ENCODE data around the gene BATF3. TPM values are rescaled to one million over a fixed set of nuclear protein-coding genes. Genes with fewer than 3 reads are reported as not detected.

Gene BATF3
- total RNA-seq, 2 experiments from 2014 or later = 146 to 148 TPM

- POLR2A ChIA-PET = no interaction called here
These were observed 9.7 kb downstream of the BATF3 start for GRCh38 chr1:212689758-212690529.

GRCh38 chr1:212689196-212689725 lies 10.4 kb downstream of the BATF3 start:
- ChIA-PET POLR2A (no interaction called here), CTCF (interaction anchor here (1.3 to 2.1 kb wide), 3 partner anchors 11 to 70 kb away, joined by 4 to 13 read pairs (median 5); no protein-coding TSS in a partner anchor)

More at GRCh38 chr1:212689758-212690529, 9.7 kb downstream of the BATF3 start:
- CTCF ChIA-PET = interaction anchor here (0.8 to 2.1 kb wide), 6 partner anchors 9 to 82 kb away, joined by 3 to 13 read pairs (median 4); partner anchors contain the start of genes ATF3 and BATF3

- ChIA-PET CTCF (interaction anchor here (1.0 to 2.1 kb wide), 3 partner anchors 10 to 23 kb away, joined by 3 to 13 read pairs (median 5); no protein-coding TSS in a partner anchor), POLR2A (no interaction called here)
These were observed 11.1 kb downstream of the BATF3 start for GRCh38 chr1:212688341-212689047.

GRCh38 chr1:212687811-212688210 lies 11.8 kb downstream of the BATF3 start:
- CTCF ChIA-PET = interaction anchor here (0.6 to 1.8 kb wide), 3 partner anchors 10 to 28 kb away, joined by 3 to 5 read pairs (median 3); no protein-coding TSS in a partner anchor
- POLR2A ChIA-PET = no interaction called here

GRCh38 chr1:212686591-212686990 lies 13.0 kb downstream of the BATF3 start:
- ChIA-PET CTCF (no interaction called here), POLR2A (no interaction called here)

DNA sequence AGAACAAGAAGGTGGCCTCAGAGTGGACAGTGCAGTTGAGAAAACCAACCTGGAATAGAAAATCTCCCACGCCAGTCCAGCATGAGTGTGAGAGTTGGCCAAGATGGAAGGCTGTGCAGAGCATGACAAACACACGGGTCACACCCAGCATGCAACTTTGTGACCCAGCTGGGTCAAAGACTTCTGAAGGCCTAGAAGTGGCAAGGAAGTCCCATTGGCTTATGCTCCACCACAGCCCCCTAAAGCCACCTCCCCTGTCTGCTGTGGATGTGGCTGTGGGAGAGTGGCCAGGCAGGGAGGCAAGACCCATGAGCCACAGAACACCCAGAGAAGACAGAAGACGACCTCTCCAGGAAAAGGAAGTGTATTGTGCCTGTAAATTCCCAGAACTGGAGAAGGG lies 13.6 kb downstream of the BATF3 start:
- POLR2A ChIA-PET = no interaction called here
- CTCF ChIA-PET = no interaction called here

DNA sequence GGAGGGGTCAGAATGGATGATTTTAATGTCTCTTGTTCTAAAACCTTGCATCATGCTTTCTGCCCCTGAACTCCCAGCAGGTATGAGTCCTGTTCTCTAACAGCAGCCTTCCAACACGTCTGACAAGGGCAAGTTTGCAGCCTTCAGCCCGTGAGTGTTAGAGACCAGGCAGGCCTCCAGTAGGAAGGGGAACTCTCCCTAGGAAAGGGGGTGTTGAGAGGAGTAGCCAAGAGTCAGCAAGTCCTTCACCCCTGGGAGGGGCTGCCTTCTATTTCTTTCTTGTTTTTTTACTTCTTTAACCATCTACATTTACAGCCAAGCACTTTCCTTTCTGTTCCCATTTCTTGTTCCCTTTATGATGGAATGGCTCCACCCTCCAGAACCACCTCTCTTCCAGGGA lies 14.2 kb downstream of the BATF3 start:
- ChIA-PET CTCF (no interaction called here), POLR2A (no interaction called here)

DNA sequence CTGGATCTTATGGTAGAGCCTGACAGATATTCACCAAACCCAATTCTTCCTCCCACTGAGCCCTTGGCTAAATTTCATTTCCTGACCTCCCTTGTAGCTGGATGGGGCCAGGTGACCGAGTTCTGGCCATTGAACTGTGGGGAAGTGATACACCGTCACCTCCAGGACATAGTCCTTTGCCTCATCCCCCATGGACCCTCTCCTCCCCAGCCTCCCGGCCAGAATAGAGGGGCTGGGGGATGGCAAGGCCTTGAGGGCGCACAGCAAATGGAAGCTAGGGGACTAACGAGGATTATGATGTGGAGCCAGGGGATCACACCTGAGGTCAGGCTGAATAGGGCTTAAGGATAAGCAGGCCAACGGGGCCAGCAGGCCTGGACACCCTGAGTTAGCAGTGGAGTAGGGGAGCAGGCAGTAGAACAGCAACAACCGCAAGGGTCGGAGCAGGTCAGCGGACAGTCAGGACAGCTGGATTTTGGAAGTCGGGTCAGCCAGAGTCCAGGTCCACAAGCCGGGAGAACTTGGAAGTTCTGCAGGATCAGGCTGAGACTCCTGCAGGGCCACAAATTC lies 15.0 kb downstream of the BATF3 start:
- POLR2A ChIA-PET = interaction anchor here (0.6 to 1.7 kb wide), 6 partner anchors 14 to 887 kb away, joined by 3 to 7 read pairs (median 4); partner anchors contain the start of genes ATF3, BATF3, NSL1 and TATDN3
- CTCF ChIA-PET = interaction anchor here (0.5 to 0.8 kb wide), 3 partner anchors 14 to 68 kb away, joined by 3 to 5 read pairs (median 3); no protein-coding TSS in a partner anchor

DNA sequence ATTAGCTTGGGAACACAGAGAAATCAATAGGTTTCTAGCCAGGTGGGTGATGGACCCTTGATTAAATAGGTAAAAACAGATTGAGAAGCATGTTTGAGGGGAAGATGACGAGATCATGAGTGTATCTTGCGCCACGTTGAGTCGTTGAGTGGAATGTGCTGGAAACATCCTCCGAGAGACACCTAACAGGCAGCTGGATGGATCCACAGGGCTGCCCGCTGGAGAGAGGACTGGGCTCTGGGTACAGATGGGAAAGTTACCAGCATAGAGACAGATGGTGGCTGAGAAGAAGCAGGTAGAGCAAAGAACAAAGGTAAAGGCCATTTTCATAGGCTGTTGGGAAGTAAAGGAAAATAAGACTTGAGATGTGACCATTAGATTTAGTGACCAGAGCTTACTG lies 15.6 kb downstream of the BATF3 start:
- POLR2A ChIA-PET = interaction anchor here (0.5 to 1.7 kb wide), 8 partner anchors 8 to 886 kb away, joined by 3 to 7 read pairs (median 4); partner anchors contain the start of genes ATF3, BATF3, NSL1 and TATDN3
- CTCF ChIA-PET = interaction anchor here (0.5 to 0.8 kb wide), 3 partner anchors 14 to 68 kb away, joined by 3 to 5 read pairs (median 3); no protein-coding TSS in a partner anchor

- ChIA-PET CTCF (no interaction called here), POLR2A (interaction anchor here (0.5 to 1.7 kb wide), 5 partner anchors 9 to 339 kb away, joined by 3 to 7 read pairs (median 4); partner anchors contain the start of genes ATF3 and BATF3)
These were observed 16.3 kb downstream of the BATF3 start for GRCh38 chr1:212683357-212683722.

DNA sequence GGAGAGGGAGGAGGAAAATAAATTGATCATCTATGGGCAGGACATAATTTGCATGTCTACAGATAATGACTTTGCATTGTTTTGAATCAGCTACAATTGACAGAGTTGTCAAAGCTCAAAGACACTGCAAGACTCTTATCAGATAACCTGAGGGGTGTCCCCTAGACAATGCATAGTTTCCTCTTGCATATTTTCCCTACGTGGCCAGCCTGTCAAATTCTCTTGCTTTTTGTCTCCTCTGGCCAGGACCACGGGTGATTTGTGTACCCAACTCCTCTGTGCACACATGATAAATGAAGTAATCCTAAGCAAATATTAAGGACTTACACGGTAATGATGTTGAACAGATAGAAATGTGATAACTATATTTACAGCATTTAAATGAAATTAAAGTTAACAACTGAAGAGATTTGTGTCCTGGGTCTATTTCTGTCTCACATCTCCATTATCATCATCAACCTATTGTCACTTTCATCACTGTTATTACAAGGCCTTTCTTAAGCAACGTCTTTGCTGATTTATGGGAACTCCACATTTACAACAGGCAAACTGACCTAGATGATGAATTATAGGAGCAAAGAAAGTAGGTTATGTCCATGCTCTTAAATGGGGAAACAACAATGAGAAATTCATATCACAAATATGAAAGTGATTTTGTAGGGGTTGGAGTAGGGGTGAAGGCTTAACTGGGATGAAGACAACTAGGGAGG lies 18.8 kb downstream of the BATF3 start:
- ChIA-PET POLR2A (interaction anchor here (0.6 kb wide), 1 partner anchor 112 kb away, joined by 3 read pairs; no protein-coding TSS in a partner anchor), CTCF (interaction anchor here (0.5 to 1.4 kb wide), 2 partner anchors 16 to 184 kb away, joined by 3 to 8 read pairs; no protein-coding TSS in a partner anchor)

- ChIA-PET POLR2A (interaction anchor here (0.9 to 2.5 kb wide), 6 partner anchors 11 to 70 kb away, joined by 3 to 9 read pairs (median 4); partner anchors contain the start of gene ATF3), CTCF (interaction anchor here (0.6 to 3.7 kb wide), 15 partner anchors 9 to 326 kb away, joined by 3 to 31 read pairs (median 4); partner anchors contain the start of genes BATF3, NSL1 and TATDN3)
These were observed 20.9 kb downstream of the BATF3 start for GRCh38 chr1:212678456-212679410.

GRCh38 chr1:212677573-212677972 lies 22.1 kb downstream of the BATF3 start:
- POLR2A ChIA-PET = interaction anchor here (0.6 to 2.5 kb wide), 3 partner anchors 12 to 69 kb away, joined by 5 to 14 read pairs (median 9); partner anchors contain the start of gene ATF3

GRCh38 chr1:212677136-212677535 lies 22.5 kb downstream of the BATF3 start:
- CTCF ChIA-PET = interaction anchor here (1.0 to 3.7 kb wide), 7 partner anchors 9 to 200 kb away, joined by 3 to 31 read pairs (median 5); partner anchors contain the start of gene BATF3
- POLR2A ChIA-PET = interaction anchor here (0.6 to 2.5 kb wide), 3 partner anchors 12 to 69 kb away, joined by 5 to 14 read pairs (median 9); partner anchors contain the start of gene ATF3

More at GRCh38 chr1:212677573-212677972, 22.1 kb downstream of the BATF3 start:
- CTCF ChIA-PET = interaction anchor here (1.0 to 3.7 kb wide), 9 partner anchors 10 to 201 kb away, joined by 3 to 31 read pairs (median 4); partner anchors contain the start of gene BATF3

DNA sequence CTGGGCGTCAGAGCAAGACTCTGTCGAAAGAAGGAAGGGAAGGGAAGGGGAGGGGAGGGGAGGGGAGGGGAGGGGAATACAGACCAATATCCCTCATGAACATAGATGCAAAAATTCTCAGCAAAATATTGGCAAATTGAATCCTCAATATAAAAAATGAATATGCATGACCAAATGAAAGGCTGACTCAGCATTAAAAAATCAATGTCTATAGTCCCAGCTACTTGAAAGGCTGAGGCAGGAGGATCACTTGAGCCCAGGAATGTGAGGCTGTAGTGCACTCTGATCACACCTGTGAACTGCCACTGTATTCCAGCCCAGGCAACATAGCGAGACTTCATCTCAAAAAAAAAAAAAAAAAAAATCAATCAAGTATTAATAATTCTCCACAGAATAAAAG lies 24.0 kb downstream of the BATF3 start:
- CTCF ChIA-PET = interaction anchor here (0.7 to 3.7 kb wide), 5 partner anchors 10 to 195 kb away, joined by 3 to 31 read pairs (median 8); no protein-coding TSS in a partner anchor
- POLR2A ChIA-PET = no interaction called here

- ChIA-PET CTCF (interaction anchor here (1.6 kb wide), 1 partner anchor 10 kb away, joined by 11 read pairs; no protein-coding TSS in a partner anchor), POLR2A (no interaction called here)
These were observed 24.8 kb downstream of the BATF3 start for GRCh38 chr1:212674872-212675271.
